ENCODE results near the gene RAD54L. TPM values are rescaled to one million over a fixed set of nuclear protein-coding genes. Genes with fewer than 3 reads are reported as not detected.

The RAD54L gene
- total RNA-seq, 2 donors from 2014 or later: 38.6 to 58.3 TPM

GRCh38 chr1:46295306-46295705 is 47.7 kb downstream of the RAD54L start:
- WGBS, 2 experiments (ENCODE audit: insufficient coverage in 1 of 2, insufficient read length in 1 of 2): 94% methylated on average over 2 of the region's 2 CpGs
- DNase-seq: no peak
- peaks cover 13% of the 10 kb centered on the region for H3K4me1 Mint-ChIP-seq

GRCh38 chr1:46298387-46298786 is 50.8 kb downstream of the RAD54L start:
- no peaks in the 10 kb centered on the region for H3K27me3 Mint-ChIP-seq (ENCODE audit: insufficient read depth)
- H3K9me3 Mint-ChIP-seq: no peaks in the 10 kb centered on the region
- peaks cover 38% of the 10 kb centered on the region for H3K36me3 Mint-ChIP-seq (ENCODE audit: low read depth)
- DNase-seq: no peak
- no peak for TF ChIP-seq CTCF (conservative IDR thresholded peaks at IDR 0.05)
- no peaks in the 10 kb centered on the region for H3K27me3 ChIP-seq (ENCODE audit: control insufficient read depth, insufficient read depth, low read length, poor library complexity, severe bottlenecking)
- H3K4me1 ChIP-seq (ENCODE audit: control insufficient read depth, insufficient read depth, low read length): no peaks in the 10 kb centered on the region
- no peak overlapping the region for H3K27ac ChIP-seq (ENCODE audit: low read depth, low read length)
- no peak overlapping the region for H3K4me3 ChIP-seq (ENCODE audit: low read length)
- H3K9ac ChIP-seq (ENCODE audit: extremely low read depth, low read length, poor library complexity, severe bottlenecking): no peak overlapping the region
- H3K9me3 ChIP-seq (ENCODE audit: control insufficient read depth, low read length): no peaks in the 10 kb centered on the region
- H3K4me3 Mint-ChIP-seq: no peak overlapping the region
- H3K27ac Mint-ChIP-seq: peak overlapping the region; percentile 36
- peaks cover 50% of the 10 kb centered on the region for H3K36me3 ChIP-seq (ENCODE audit: control insufficient read depth, insufficient read depth, low read length)
- peaks cover 25% of the 10 kb centered on the region for H3K4me1 Mint-ChIP-seq

More at GRCh38 chr1:46295306-46295705, 47.7 kb downstream of the RAD54L start:
- no peak overlapping the region for H3K4me3 ChIP-seq (ENCODE audit: low read length)
- Mint-ChIP-seq H3K27me3 (ENCODE audit: insufficient read depth) (no peaks in the 10 kb centered on the region), H3K9me3 (no peaks in the 10 kb centered on the region), H3K27ac (no peak overlapping the region), H3K4me3 (no peak overlapping the region), H3K36me3 (ENCODE audit: low read depth) (peaks cover 49% of the 10 kb centered on the region)
- H3K9me3 ChIP-seq (ENCODE audit: control insufficient read depth, low read length): no peaks in the 10 kb centered on the region
- no peak overlapping the region for H3K9ac ChIP-seq (ENCODE audit: extremely low read depth, low read length, poor library complexity, severe bottlenecking)
- H3K27ac ChIP-seq (ENCODE audit: low read depth, low read length): no peak overlapping the region
- peaks cover 67% of the 10 kb centered on the region for H3K36me3 ChIP-seq (ENCODE audit: control insufficient read depth, insufficient read depth, low read length)
- no peak for TF ChIP-seq CTCF (conservative IDR thresholded peaks at IDR 0.05)
- H3K4me1 ChIP-seq (ENCODE audit: control insufficient read depth, insufficient read depth, low read length): no peaks in the 10 kb centered on the region
- no peaks in the 10 kb centered on the region for H3K27me3 ChIP-seq (ENCODE audit: control insufficient read depth, insufficient read depth, low read length, poor library complexity, severe bottlenecking)

- H3K27ac Mint-ChIP-seq: peak overlapping the region; percentile 91
- no peaks in the 10 kb centered on the region for H3K9me3 Mint-ChIP-seq
- peak overlapping the region; percentile 96 for H3K9ac ChIP-seq (ENCODE audit: extremely low read depth, low read length, poor library complexity, severe bottlenecking)
- no peaks in the 10 kb centered on the region for H3K27me3 Mint-ChIP-seq (ENCODE audit: insufficient read depth)
- H3K4me3 Mint-ChIP-seq: peak overlapping the region; percentile 100
- H3K9me3 ChIP-seq (ENCODE audit: control insufficient read depth, low read length): no peaks in the 10 kb centered on the region
- H3K4me1 ChIP-seq (ENCODE audit: control insufficient read depth, insufficient read depth, low read length): no peaks in the 10 kb centered on the region
- WGBS, 2 experiments (ENCODE audit: insufficient coverage in 1 of 2, insufficient read length in 1 of 2): 77 to 80% methylated on average over 2 to 6 of the region's 6 CpGs
- H3K27me3 ChIP-seq (ENCODE audit: control insufficient read depth, insufficient read depth, low read length, poor library complexity, severe bottlenecking): no peaks in the 10 kb centered on the region
- no peak for TF ChIP-seq CTCF (conservative IDR thresholded peaks at IDR 0.05)
- peaks cover 25% of the 10 kb centered on the region for H3K36me3 ChIP-seq (ENCODE audit: control insufficient read depth, insufficient read depth, low read length)
- H3K36me3 Mint-ChIP-seq (ENCODE audit: low read depth): peaks cover 23% of the 10 kb centered on the region
- DNase-seq: no peak
- peak overlapping the region; percentile 100 for H3K27ac ChIP-seq (ENCODE audit: low read depth, low read length)
- H3K4me1 Mint-ChIP-seq: peaks cover 25% of the 10 kb centered on the region
- peak overlapping the region; percentile 95 for H3K4me3 ChIP-seq (ENCODE audit: low read length)
These were observed 53.3 kb downstream of the RAD54L start for GRCh38 chr1:46300673-46301405.
